Ureter (tissue), 1 donor: ENCODE data around the gene PTPRT. TPM values are rescaled to one million over a fixed set of nuclear protein-coding genes. Genes with fewer than 3 reads are reported as not detected.

ENCODE experiments used
- DNase-seq: peaks from one replicate; pipeline ENCODE4 v3.0.0-alpha.2; 2020; ENCODE audit warnings: low spot score
- total RNA-seq: library from RNA; stranded (reverse); gene quantifications from one replicate; pipeline ENCODE4 v1.2.4, GENCODE V29; 2023
- donor health status: DM: yes; HTN: yes; CAD: no.

Gene PTPRT
- total RNA-seq, 1 donor from 2014 or later: 0.10 TPM

GRCh38 chr20:42721923-42722322 is 467.8 kb downstream of the PTPRT start:
- no peak for DNase-seq

GRCh38 chr20:42714298-42715141 is 475.2 kb downstream of the PTPRT start:
- DNase-seq: no peak

GRCh38 chr20:42708266-42708665 is 481.4 kb downstream of the PTPRT start:
- no peak for DNase-seq

- DNase-seq: no peak
Measured at GRCh38 chr20:42706759-42707158, 482.9 kb downstream of the PTPRT start.

GRCh38 chr20:42705550-42705949 is 484.2 kb downstream of the PTPRT start:
- no peak for DNase-seq

- DNase-seq: no peak
Measured at GRCh38 chr20:42703744-42704143, 486.0 kb downstream of the PTPRT start.

- no peak for DNase-seq
Measured at GRCh38 chr20:42701948-42702347, 487.8 kb downstream of the PTPRT start.

- DNase-seq: no peak
Measured at GRCh38 chr20:42700372-42700771, 489.3 kb downstream of the PTPRT start.

GRCh38 chr20:42697962-42698361 is 491.7 kb downstream of the PTPRT start:
- no peak for DNase-seq

GRCh38 chr20:42690842-42691437 is 498.8 kb downstream of the PTPRT start:
- no peak for DNase-seq

GRCh38 chr20:42688576-42688975 is 501.1 kb downstream of the PTPRT start:
- no peak for DNase-seq

GRCh38 chr20:42686057-42686456 is 503.6 kb downstream of the PTPRT start:
- DNase-seq: no peak

GRCh38 chr20:42678895-42679294 is 510.8 kb downstream of the PTPRT start:
- no peak for DNase-seq

GRCh38 chr20:42656130-42656529 is 533.6 kb downstream of the PTPRT start:
- DNase-seq: no peak

GRCh38 chr20:42652266-42652665 is 537.4 kb downstream of the PTPRT start:
- DNase-seq: no peak

- no peak for DNase-seq
Measured at GRCh38 chr20:42650191-42650746, 539.4 kb downstream of the PTPRT start.

- no peak for DNase-seq
Measured at GRCh38 chr20:42649748-42650147, 540.0 kb downstream of the PTPRT start.

- no peak for DNase-seq
Measured at GRCh38 chr20:42646250-42646649, 543.5 kb downstream of the PTPRT start.

GRCh38 chr20:42641886-42642285 is 547.8 kb downstream of the PTPRT start:
- no peak for DNase-seq

- DNase-seq: no peak
Measured at GRCh38 chr20:42639140-42639539, 550.6 kb downstream of the PTPRT start.

- DNase-seq: no peak
Measured at GRCh38 chr20:42635699-42636411, 553.9 kb downstream of the PTPRT start.

- no peak for DNase-seq
Measured at GRCh38 chr20:42634156-42634555, 555.5 kb downstream of the PTPRT start.
